Measurements from ENCODE around the gene DCAF7.

DCAF7 gene

DNA sequence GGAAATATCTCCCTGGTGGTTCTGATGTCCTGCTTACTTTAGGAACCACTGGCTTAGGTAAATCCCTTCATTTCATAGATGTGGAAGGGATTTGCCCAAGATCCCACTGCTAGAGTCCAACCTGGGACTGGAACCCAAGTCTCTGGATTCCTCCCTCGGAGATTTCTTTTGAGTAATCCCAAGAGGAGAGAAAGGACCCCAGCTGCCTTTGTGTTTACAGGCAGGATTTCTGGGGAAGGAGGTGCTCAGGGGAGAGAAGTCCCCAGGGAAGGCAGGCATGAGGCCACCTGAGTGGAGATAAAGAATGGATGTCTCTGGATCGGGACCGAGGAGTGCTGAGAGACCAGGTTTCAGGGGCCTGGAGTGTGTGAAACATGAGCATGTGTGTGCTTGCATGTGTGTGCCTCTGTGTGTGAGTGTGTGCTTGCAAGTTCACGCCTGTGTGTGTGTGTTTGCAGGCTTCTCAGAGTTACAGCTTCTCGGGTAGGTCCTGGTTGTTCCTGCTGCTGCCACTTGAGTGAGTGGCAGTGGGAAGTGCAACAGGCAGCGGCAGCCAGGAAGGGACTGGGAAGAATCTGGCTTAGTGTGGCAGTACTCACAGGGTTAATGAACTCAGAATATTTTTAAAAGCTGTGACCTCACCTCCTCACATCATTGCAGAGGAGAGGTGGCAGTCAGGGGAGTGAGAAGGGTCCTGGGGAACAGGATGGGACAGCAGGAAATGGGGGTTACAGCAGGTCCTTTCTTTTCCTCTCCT, 24.9 kb upstream of the DCAF7 start:
- no peak for DNase-seq

DNA sequence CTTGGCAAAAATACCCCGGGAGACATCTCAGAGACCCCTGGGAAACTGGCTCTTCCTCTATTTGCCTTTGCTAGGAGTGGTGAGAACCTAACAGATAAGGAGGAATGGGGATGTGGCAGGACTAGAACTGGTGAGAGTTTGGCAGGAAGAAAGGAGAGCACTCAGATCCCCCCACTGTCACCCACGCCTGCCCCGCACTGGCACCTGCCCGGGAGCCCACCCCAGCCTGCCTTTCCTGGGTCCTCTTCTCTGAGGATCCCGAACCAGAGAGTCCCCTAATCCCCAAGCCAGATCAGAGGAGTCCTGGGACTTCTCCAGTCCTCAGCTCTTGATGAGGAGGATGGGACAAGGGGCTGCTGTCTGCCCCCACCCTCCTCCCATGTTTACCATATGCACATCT, 23.4 kb upstream of the DCAF7 start:
- no peak for DNase-seq

DNA sequence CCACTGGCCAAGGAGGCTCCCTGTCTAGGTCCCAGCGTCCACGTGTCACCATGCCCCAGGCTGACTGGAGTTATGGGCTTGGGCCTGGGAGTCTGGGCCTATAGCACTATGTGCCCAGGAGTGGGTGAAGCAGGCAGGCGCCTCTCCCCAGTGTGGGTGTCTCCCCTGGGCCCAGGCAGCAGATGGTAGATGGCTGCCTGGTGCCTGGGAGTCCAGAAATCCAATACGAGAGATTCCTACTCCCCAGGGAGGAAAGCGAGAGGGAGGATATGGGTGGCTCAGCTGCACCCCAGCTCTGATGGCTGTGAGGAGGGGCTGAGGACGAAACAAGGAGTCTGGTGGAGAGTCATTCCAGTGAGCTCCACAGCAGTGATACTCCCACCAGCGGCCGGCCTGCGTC, 22.1 kb upstream of the DCAF7 start:
- DNase-seq = no peak

DNA sequence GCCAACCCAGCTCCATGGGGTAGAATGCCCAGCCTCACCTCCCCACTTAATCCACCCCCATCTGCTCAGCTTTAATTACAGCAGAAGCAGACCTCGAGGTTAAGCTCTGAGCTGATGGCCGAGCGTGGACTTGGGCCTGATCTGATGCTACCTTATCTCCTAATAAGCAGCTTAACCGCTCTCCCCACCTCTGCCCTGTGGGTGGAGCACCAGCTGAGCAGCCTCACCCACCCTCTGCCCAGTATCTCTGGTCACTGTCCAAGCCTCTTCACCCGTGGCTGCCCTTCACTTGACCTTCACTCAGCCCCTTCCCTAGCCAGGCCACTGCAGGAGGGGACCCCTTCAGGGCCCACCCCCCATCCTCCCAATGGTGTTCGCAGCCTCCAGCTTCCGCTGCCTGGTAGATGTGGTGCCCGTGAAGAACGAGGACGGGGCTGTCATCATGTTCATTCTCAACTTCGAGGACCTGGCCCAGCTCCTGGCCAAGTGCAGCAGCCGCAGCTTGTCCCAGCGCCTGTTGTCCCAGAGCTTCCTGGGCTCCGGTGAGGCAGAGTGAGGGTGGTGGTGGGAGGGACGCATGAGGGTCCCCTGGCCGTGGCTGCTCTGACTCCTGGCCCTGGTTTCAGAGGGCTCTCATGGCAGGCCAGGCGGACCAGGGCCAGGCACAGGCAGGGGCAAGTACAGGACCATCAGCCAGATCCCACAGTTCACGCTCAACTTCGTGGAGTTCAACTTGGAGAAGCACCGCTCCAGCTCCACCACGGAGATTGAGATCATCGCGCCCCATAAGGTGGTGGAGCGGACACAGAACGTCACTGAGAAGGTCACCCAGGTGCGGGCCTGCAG, 20.3 kb upstream of the DCAF7 start:
- no peak for DNase-seq

DNA sequence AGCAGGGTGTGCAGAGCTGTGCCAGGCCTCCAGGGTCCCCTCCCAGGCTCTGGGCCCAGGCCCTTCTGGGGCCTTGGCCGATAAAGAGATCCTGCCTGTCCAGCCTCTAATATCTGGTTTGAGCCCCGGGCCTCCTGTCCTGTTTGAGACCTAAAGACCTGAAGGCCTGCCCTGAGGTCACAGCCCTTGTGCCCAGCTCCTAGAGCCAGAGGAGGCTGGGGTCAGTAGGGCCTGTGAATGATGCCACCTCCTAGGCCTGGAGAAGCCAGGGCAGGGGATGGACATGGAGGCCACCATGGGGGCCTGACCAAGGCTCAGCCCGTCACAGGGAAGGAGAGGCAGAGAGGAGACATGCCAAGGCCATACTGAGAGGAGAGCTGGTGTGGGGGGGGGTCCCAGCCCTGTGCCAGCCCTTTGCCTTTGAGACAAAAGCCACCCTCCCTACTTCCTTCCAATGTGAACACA, 19.7 kb upstream of the DCAF7 start:
- DNase-seq = no peak

DNA sequence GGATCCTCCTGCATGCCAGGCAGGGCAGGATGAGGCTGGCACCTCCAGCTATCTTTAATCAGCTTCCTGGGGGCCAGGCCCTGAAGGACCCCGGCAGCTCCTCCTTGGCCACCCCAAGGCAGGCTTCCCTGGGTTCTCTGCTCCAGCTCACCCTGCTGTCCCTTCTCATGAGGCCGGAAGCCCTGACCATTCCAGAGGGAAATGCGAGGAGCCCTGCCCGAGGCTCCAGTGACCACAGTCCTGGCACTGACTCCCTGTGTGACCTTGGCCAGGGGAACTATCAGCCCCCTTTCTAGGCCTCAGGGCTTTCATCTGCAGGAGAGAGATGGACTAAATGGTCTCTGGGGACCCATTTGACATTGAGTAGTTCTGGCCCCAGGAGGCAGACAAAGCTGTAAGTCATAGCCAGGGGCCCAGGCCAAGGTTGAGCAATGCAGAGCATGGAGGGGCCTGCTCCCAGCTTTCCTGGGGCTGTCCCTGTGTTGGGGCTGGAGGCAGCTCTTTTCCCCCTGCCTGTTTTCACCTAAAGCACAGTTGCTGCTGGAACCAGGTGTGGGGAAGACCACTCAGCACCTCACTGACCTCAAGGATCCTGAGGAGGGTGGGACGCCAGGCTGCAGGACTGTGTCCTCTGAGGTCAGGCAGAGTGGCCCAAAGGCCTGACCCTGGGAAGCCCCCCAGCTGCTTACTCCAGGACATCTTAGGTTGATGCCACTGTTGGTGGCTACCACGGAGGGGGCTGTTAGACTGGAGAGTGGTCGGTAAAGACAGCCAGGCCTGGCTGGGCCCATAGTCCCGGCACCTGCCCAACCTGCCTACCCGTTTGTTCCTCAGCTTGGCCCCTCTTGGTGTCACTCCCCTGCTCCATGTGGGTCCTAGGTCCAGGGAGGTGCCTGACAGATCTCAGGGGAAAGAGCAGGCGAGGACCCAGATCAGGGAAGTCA, 19.0 kb upstream of the DCAF7 start:
- no peak for DNase-seq

DNA sequence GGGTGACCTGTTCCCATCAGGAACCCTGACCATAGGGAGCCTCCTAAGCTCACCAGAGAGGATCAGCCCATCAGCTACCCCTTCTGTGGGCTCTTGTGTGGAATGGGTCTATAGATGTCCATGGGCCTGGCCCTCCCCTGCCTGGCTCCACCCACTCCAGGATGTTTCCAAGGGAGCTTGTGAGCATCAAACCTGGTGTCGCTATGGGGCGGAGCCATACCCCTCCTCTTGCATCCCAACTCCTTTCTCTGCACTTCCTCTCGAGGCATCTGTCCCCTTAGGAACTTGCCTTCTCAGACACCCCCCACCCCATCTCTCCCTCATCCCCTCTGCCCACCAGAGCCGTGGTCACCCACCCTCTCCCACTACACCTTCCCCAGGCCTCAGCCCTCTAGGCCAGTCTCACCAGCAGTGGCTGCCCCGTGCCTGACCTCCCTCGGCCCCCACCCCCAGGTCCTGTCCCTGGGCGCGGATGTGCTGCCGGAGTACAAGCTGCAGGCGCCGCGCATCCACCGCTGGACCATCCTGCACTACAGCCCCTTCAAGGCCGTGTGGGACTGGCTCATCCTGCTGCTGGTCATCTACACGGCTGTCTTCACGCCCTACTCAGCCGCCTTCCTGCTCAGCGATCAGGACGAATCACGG, 16.7 kb upstream of the DCAF7 start:
- DNase-seq = no peak

DNA sequence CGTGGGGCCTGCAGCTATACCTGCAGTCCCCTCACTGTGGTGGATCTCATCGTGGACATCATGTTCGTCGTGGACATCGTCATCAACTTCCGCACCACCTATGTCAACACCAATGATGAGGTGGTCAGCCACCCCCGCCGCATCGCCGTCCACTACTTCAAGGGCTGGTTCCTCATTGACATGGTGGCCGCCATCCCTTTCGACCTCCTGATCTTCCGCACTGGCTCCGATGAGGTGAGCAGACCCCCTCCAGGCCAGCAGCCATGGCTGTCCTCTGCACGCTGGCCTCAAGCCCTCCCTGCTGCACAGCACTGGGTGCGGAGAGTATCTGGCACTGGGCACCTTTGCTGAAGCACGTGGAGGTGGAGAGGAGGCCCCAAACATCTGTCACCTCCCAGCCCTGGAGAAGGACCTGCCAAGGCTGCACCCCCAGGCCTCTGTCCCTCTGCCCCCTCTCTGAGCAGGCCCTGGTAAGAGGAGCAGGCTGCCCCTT, 16.2 kb upstream of the DCAF7 start:
- DNase-seq = no peak

DNA sequence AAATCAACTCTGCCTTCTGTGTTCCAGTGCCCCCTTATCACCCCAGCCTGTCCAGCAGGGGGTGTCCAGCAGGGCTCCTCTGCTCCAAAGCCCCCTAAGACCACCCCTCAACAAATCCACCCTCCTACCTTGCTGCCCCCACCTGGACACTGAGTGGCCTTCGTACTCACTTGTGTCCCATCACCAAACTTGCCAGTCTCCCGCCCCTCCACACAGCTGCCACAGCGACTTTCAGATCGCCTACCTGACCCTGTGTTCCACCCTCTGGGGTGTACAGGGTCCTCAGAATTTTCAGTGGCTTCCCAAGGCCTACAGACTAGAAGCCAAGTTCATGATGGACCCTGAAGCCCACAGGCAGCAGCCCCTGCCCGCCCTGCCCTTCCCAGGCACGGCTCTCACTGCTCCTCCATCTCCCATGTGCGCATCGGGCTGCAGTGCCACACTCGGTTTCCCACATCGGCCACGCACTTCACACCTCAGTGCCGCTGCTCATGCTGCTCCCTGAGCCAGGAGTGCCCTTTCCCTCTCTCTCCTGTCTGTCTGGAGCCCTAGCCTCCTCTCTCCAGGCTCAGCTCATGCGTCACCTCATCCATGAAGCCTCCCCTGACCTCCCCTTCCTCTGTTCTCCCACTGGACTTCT, 15.3 kb upstream of the DCAF7 start:
- DNase-seq = no peak

DNA sequence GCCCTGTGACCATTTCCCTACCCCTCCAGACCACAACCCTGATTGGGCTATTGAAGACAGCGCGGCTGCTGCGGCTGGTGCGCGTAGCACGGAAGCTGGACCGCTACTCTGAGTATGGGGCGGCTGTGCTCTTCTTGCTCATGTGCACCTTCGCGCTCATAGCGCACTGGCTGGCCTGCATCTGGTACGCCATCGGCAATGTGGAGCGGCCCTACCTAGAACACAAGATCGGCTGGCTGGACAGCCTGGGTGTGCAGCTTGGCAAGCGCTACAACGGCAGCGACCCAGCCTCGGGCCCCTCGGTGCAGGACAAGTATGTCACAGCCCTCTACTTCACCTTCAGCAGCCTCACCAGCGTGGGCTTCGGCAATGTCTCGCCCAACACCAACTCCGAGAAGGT, 14.6 kb upstream of the DCAF7 start:
- no peak for DNase-seq

DNA sequence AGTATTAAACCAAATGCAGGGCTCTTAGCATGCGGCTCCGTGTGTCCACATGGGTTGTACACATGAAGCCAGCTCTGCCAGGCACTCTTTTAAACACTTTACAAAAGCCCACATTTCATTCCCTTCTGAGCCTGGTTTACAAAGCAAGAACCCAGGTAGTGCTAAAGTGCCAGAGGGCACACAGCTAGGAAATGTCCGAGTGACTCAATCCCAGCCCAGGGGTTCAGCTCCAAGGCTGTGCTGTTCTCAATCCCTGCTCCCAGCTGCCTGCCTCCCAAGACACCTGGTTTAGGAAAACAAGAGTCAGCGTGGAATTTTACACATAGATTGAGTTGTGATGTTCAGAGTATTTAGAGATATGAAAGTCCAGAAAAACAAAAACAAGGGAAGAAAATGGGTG, 13.3 kb upstream of the DCAF7 start:
- DNase-seq = no peak

DNA sequence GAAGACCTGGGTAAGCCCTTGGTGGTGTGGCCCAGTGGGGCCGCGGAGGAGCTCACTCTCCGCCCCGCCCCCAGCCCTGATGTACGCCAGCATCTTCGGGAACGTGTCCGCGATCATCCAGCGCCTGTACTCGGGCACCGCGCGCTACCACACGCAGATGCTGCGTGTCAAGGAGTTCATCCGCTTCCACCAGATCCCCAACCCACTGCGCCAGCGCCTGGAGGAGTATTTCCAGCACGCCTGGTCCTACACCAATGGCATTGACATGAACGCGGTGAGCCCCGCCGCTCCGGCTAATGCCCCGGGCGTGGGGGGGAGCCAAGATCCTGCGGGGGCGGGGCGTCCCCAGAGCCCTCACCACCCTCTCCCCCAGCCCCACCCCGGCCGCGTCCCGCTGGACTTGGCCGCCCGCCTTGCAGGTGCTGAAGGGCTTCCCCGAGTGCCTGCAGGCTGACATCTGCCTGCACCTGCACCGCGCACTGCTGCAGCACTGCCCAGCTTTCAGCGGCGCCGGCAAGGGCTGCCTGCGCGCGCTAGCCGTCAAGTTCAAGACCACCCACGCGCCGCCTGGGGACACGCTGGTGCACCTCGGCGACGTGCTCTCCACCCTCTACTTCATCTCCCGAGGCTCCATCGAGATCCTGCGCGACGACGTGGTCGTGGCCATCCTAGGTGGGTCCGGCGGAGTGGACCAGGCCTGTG, 12.1 kb upstream of the DCAF7 start:
- DNase-seq = no peak

DNA sequence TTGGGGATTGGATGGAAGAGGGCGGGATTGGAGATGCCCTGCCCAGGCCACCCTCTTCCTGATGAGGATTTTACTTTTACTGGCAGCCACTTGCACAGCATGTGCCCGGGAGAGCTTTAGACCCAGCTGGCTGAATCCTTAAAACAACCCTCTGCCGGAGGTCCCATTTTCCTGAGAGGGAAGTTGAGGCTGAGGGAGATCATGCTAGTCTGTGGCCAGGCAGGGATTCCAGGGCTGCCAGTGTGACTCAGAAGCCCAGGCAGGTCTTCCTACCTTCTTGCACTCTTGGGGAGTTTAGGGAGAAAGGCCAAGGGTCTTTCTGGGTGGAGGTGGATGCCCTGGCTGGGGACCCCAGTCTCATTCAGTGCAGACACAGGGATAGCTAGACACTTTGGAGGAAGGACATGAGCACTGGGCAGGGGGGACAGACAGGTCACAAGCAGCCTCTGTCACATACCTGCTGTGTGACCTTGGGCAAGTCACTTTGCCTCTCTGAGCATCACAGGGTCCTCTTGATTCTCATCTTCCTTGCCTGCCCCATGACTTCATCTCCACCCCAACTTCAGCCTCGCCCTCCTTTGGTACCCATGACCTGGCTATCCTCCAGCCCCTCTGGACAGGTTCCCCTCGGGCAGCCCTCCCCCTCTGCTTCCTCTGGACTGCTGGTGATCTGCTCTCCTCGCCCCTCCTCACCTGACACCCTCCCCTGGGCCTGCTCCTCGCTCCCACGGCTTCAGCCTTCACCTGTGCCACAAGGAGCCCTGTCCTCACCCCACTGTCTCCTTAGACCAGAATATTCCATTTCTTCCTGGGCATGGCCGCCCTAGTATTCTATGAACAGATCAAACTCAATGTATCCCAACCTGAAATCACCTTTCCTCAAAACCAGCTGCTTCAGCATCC, 11.3 kb upstream of the DCAF7 start:
- no peak for DNase-seq

DNA sequence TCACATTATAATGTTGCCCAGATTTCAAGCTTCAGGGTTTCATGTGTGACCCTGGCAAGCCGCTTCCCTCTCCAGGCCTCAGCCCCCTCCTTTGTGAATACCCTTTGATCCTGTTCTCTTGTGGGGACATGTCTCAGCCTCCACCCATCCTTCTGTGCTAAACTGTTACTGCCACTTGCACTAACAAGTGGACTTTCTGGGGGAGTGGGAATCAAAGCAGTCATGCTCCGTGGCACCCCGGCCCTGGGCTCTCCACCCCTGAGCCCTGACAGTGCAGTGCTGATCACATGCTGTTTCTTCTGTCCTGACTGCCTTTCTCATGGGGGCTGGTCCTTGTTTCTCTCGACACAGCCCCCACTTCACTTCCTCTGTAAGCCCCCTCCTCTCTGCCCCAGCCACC, 9.7 kb upstream of the DCAF7 start:
- no peak for DNase-seq

DNA sequence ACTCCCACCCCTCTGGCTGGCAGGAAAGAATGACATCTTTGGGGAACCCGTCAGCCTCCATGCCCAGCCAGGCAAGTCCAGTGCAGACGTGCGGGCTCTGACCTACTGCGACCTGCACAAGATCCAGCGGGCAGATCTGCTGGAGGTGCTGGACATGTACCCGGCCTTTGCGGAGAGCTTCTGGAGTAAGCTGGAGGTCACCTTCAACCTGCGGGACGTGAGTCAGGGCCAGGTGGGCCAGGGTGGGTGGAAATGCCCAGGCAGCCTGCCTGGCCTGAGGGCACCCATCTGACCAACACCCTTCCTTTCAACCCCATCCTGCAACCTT, 8.1 kb upstream of the DCAF7 start:
- DNase-seq = no peak

DNA sequence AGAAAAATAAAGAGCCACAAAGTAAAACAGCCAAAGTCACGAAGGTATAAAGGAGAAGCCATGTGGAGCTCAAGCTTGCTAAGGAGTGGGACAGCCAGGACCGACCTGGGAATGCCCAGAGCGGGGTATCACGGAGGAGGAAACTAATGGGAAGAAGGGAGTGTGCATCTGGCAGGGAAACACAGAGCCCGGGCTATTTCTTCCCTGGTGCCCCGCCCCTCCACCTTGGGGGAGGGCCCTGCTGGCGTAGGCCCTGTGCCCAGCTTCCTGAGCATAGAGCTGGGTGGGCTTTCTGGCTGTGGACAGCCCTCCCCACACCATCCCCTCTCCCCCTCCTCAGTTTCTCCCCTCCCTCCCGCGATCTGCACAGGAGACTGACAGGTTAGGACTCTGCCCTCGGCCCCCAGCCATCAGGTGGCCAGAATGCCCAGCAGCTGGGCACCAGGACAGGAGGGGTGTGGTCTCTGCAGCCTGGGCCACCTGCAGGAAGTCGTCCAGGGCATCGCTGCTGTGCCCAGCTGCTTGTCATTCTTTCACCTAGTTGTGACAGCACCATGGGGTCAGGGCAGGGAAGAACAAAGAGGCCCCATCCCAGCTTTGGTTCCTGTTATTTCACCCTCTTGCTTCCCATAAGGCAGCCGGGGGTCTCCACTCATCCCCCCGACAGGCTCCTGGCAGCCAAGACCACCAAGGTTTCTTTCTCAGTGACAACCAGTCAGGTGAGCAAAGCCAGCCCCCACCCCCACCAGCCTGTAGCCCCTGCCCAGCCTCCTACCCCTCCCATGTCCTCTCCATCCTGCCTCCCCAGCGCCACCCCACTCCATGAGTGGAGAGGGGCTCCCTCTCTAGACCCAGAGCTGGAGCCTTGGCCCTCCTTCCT, 7.1 kb upstream of the DCAF7 start:
- DNase-seq = no peak

DNA sequence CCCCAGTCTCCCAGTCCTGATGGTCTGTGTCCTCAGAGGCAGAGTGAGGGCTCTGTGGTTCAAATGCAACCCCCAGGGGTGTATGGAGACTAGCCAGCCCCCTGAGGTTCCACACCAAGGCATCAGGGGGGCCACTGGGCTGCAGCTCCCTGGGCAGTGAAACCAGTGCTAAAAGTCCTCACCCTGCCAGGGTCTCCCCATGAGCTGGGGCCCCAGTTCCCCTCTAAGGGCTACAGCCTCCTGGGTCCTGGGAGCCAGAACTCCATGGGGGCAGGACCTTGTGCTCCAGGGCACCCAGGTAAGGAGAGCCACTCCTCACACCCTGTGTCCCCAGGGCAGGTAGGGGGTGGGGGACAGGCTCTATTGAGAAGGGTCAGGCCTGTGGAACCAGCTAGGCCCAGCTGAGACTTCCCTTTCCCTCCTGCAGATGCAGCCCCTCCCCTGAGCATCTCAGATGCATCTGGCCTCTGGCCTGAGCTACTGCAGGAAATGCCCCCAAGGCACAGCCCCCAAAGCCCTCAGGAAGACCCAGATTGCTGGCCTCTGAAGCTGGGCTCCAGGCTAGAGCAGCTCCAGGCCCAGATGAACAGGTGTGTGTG, 6.4 kb upstream of the DCAF7 start:
- DNase-seq = no peak

DNA sequence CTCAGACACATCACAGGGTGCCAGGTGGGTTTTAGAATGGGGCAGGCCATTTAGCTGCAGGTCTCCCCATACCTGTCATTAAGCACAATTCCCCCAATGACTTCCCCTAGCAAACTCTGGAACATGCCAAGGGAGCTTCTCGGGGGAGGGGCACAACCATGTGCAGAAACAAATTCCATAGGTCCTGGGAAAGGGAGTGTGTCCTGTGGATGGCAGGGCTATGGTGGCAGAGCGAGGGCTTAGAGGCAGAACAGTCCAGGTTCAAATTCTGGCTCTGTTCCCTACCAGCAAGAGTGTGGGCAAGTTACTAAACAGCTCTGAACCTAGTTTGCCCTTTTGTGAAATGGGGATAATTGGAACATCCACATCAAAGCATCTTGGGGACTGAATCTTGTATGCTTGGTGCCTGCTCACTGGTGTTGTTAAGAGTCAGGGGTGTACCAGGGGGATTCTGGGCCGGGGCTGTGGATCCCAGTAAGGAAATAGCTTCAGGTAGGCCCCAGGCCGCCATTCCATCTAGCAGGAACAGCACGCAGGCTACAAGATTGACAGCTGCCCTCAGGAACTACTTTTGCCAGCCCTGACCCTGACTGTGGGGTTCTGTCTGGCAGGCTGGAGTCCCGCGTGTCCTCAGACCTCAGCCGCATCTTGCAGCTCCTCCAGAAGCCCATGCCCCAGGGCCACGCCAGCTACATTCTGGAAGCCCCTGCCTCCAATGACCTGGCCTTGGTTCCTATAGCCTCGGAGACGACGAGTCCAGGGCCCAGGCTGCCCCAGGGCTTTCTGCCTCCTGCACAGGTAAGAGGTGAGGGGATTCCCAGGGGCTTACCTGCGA, 5.6 kb upstream of the DCAF7 start:
- no peak for DNase-seq
